Testis (tissue), 2 donors: Measurements from ENCODE around the gene AGAP1.

Experiments used
- POLR2A ChIP-seq: fragments of 450-650 bp; IDR thresholded peaks from one replicate; pipeline ENCODE4 v1.6.1; 2017; ENCODE audit warnings: antibody characterized with exemption, mild to moderate bottlenecking, moderate library complexity
- TF ChIP-seq, protein P1 (sequence below), 3 experiments: fragments of 450-650 bp in 2 of 3; fragments of 200-600 bp in 1 of 3; sonication (generic) in 1 of 3; IDR thresholded peaks; one replicate each; pipeline ENCODE4 v1.5.1; 2016 to 2019; ENCODE audit warnings: antibody characterized with exemption in 3 of 3, mild to moderate bottlenecking in 2 of 3, moderate library complexity in 1 of 3

DNA sequence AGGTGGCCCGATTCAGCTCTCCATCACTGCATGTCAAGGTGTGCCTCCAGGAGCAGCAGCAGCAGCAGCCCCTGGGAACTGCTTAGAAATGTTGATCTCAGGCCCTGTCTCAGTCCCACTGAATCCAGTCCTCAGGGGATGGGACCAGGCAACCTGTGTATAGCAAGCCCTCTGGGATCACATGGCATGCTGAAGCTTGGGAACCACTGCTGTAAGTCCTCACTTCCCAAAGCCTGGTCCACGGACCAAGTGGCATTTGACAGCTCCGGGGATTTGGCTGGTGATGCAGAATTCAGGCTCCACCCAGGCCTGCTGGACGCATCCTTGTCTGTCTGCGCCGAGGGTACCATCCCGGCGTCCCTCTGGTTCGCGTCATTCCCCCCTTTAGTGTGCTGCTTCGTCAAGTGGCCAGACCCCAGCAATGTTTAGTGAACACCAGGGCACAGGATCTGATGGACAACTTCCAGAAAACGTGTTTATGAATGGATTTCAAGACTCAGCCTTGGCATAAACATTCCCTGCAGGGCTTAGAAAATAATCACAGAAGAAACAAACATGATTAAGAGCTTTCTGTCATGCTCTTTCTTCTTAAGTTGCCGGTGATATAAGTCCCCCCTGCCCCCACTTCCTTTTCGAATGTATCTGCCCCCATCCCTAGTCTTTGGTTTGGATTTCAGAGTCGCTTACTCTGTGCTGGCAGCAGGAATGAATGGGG lies 440.4 kb downstream of the AGAP1 start:
- TF ChIP-seq, protein P1, sequence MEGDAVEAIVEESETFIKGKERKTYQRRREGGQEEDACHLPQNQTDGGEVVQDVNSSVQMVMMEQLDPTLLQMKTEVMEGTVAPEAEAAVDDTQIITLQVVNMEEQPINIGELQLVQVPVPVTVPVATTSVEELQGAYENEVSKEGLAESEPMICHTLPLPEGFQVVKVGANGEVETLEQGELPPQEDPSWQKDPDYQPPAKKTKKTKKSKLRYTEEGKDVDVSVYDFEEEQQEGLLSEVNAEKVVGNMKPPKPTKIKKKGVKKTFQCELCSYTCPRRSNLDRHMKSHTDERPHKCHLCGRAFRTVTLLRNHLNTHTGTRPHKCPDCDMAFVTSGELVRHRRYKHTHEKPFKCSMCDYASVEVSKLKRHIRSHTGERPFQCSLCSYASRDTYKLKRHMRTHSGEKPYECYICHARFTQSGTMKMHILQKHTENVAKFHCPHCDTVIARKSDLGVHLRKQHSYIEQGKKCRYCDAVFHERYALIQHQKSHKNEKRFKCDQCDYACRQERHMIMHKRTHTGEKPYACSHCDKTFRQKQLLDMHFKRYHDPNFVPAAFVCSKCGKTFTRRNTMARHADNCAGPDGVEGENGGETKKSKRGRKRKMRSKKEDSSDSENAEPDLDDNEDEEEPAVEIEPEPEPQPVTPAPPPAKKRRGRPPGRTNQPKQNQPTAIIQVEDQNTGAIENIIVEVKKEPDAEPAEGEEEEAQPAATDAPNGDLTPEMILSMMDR (IDR thresholded peaks at IDR 0.05): no peak
- no peak for TF ChIP-seq POLR2A
